H1 (cell line): ENCODE measurements around the gene BSN. TPM values are rescaled to one million over a fixed set of nuclear protein-coding genes. Genes with fewer than 3 reads are reported as not detected.

Experiments
- CTCF ChIA-PET: fragments of 300-600 bp; sonication (Branson Sonifier 250); formaldehyde crosslinking; loops from one replicate; lab custom pipeline; 2021; ENCODE audit not compliant: partially characterized antibody; lab: Charles Lee
- POLR2A ChIA-PET: fragments of 300-600 bp; sonication (Branson Sonifier 250); formaldehyde crosslinking; loops from one replicate; lab custom pipeline; 2021; ENCODE audit warnings: inconsistent platforms; ENCODE audit not compliant: partially characterized antibody; lab: Charles Lee
- DNase-seq, 2 experiments: peaks; one replicate each; pipeline versions ENCODE4 v3.0.0 to v3.0.0-alpha.2; 2010 to 2022; ENCODE audit warnings: low spot score in 2 of 2, low read depth in 1 of 2, mixed read lengths in 1 of 2
- FAIRE-seq: peaks from 2 replicates; lab custom pipeline; 2011; peaks lifted over from hg19 to GRCh38; lab: Jason Lieb, UNC
- H2AFZ ChIP-seq: 2 replicates; pipeline ENCODE4 v1.8.1; 2012; ENCODE audit warnings: low read length, inconsistent platforms
- H2AK5ac ChIP-seq: 2 replicates; pipeline ENCODE4 v1.6.1; 2013; ENCODE audit warnings: low read depth, low read length
- H2BK120ac ChIP-seq: replicated peaks from 2 replicates; pipeline ENCODE3; 2013; ENCODE audit warnings: low read depth, low read length, inconsistent platforms
- H2BK12ac ChIP-seq: 2 replicates; pipeline ENCODE4 v1.6.1; 2013; ENCODE audit warnings: low read depth, low read length
- H2BK15ac ChIP-seq: 2 replicates; pipeline ENCODE4 v1.6.1; 2013; ENCODE audit warnings: low read length
- H2BK20ac ChIP-seq: 2 replicates; pipeline ENCODE4 v1.6.1; 2013; ENCODE audit warnings: low read length
- H2BK5ac ChIP-seq: 2 replicates; pipeline ENCODE4 v1.6.1; 2013; ENCODE audit warnings: low read depth, low read length
- H3K14ac ChIP-seq: 2 replicates; pipeline ENCODE4 v1.6.1; 2013; ENCODE audit warnings: inconsistent platforms; ENCODE audit not compliant: insufficient read length
- H3K18ac ChIP-seq: 2 replicates; pipeline ENCODE4 v1.6.1; 2013; ENCODE audit warnings: low read length; ENCODE audit errors: extremely low read depth
- H3K23ac ChIP-seq: 2 replicates; pipeline ENCODE4 v1.6.1; 2013; ENCODE audit warnings: inconsistent platforms; ENCODE audit not compliant: insufficient read length
- H3K23me2 ChIP-seq: 2 replicates; pipeline ENCODE4 v1.6.1; 2013; ENCODE audit warnings: low read depth, low read length
- H3K27ac ChIP-seq: 2 replicates; pipeline ENCODE4 v1.6.1; 2011; ENCODE audit warnings: low read depth, low read length, inconsistent platforms
- H3K27me3 ChIP-seq, 4 experiments: replicated peaks in 1 of 4; 1 replicate in 1 of 4; 2 replicates in 3 of 4; pipeline versions ENCODE4 v1.6.1 to v1.8.1; 2011 to 2013; ENCODE audit warnings: low read length in 3 of 4, mild to moderate bottlenecking in 3 of 4, inconsistent platforms in 2 of 4, mixed read lengths in 2 of 4, moderate library complexity in 1 of 4; ENCODE audit not compliant: control insufficient read depth in 3 of 4, insufficient read depth in 3 of 4; ENCODE audit errors: extremely low read depth in 1 of 4
- H3K36me3 ChIP-seq, 4 experiments: 2 replicates each; pipeline versions ENCODE4 v1.6.1 to v1.8.1; 2011 to 2013; ENCODE audit warnings: mild to moderate bottlenecking in 4 of 4, low read length in 3 of 4, moderate library complexity in 2 of 4, control low read depth in 1 of 4, inconsistent platforms in 1 of 4; ENCODE audit not compliant: insufficient read depth in 4 of 4, control insufficient read depth in 2 of 4
- H3K4ac ChIP-seq: replicated peaks from 2 replicates; pipeline ENCODE3; 2013; ENCODE audit warnings: low read length, low read depth, mixed read lengths, inconsistent platforms; ENCODE audit not compliant: insufficient read length
- H3K4me1 ChIP-seq, 4 experiments: replicated peaks in 1 of 4; 1 replicate in 1 of 4; 2 replicates in 3 of 4; pipeline versions ENCODE4 v1.6.1 to v1.8.1; 2011 to 2013; ENCODE audit warnings: low read length in 3 of 4, inconsistent platforms in 2 of 4, mixed read lengths in 1 of 4; ENCODE audit not compliant: insufficient read depth in 4 of 4, control insufficient read depth in 3 of 4
- H3K4me2 ChIP-seq, 2 experiments: 2 replicates each; pipeline versions ENCODE4 v1.6.1 to v1.8.1; 2011 to 2013; ENCODE audit warnings: low read depth in 2 of 2, low read length in 2 of 2, control low read depth in 1 of 2, inconsistent platforms in 1 of 2, mild to moderate bottlenecking in 1 of 2; ENCODE audit not compliant: insufficient read depth in 1 of 2
- H3K4me3 ChIP-seq, 4 experiments: fragments of 200-600, 300-600 bp in 1 of 4; sonication (generic), shearing (Covaris generic), sonication (Bioruptor Twin) in 1 of 4; 2 replicates each; pipeline versions ENCODE4 v1.5.1 to v1.8.1; 2011 to 2016; ENCODE audit warnings: low read length in 4 of 4, low read depth in 3 of 4, control low read depth in 2 of 4, inconsistent platforms in 2 of 4, mild to moderate bottlenecking in 2 of 4, mixed read lengths in 1 of 4, moderate library complexity in 1 of 4; ENCODE audit not compliant: insufficient read depth in 2 of 4; ENCODE audit errors: extremely low read depth in 1 of 4
- H3K56ac ChIP-seq: replicated peaks from 2 replicates; pipeline ENCODE3; 2013; ENCODE audit warnings: low read depth, mild to moderate bottlenecking, mixed read lengths, low read length, inconsistent platforms; ENCODE audit not compliant: insufficient read length
- H3K79me1 ChIP-seq: 2 replicates; pipeline ENCODE4 v1.6.1; 2013; ENCODE audit warnings: low read depth, low read length, control low read depth
- H3K79me2 ChIP-seq, 2 experiments: 2 replicates each; pipeline versions ENCODE4 v1.6.1 to v1.8.1; 2012 to 2013; ENCODE audit warnings: low read length in 2 of 2, mild to moderate bottlenecking in 2 of 2, inconsistent platforms in 1 of 2; ENCODE audit not compliant: insufficient read depth in 2 of 2, control insufficient read depth in 1 of 2
- H3K9ac ChIP-seq, 4 experiments: replicated peaks in 1 of 4; 1 replicate in 1 of 4; 2 replicates in 3 of 4; pipeline versions ENCODE4 v1.6.1 to v1.8.1; 2011 to 2013; ENCODE audit warnings: low read depth in 3 of 4, low read length in 3 of 4, control low read depth in 2 of 4, mild to moderate bottlenecking in 2 of 4, moderate library complexity in 2 of 4, inconsistent platforms in 1 of 4; ENCODE audit errors: extremely low read depth in 1 of 4
- H3K9me3 ChIP-seq, 2 experiments: 2 replicates each; pipeline versions ENCODE4 v1.6.1 to v1.8.1; 2012 to 2013; ENCODE audit warnings: mild to moderate bottlenecking in 2 of 2, moderate library complexity in 2 of 2, control low read depth in 1 of 2, inconsistent platforms in 1 of 2, low read depth in 1 of 2, low read length in 1 of 2, mixed read lengths in 1 of 2; ENCODE audit not compliant: insufficient read depth in 2 of 2
- H4K20me1 ChIP-seq, 2 experiments: replicated peaks in 1 of 2; 2 replicates each; pipeline versions ENCODE3 to v1.8.1; 2011 to 2013; ENCODE audit warnings: inconsistent platforms in 2 of 2, low read length in 2 of 2, mild to moderate bottlenecking in 1 of 2; ENCODE audit not compliant: insufficient read depth in 2 of 2, control insufficient read depth in 1 of 2
- H4K5ac ChIP-seq: 2 replicates; pipeline ENCODE4 v1.6.1; 2013; ENCODE audit warnings: low read length, low read depth, mixed read lengths, inconsistent platforms; ENCODE audit not compliant: insufficient read length
- H4K8ac ChIP-seq: 2 replicates; pipeline ENCODE4 v1.8.0; 2013; ENCODE audit warnings: mild to moderate bottlenecking, moderate library complexity, low read length, inconsistent platforms; ENCODE audit not compliant: insufficient read depth; ENCODE audit errors: extremely low read depth
- H4K91ac ChIP-seq: replicated peaks from 2 replicates; pipeline ENCODE3; 2013; ENCODE audit warnings: low read length, mixed read lengths, inconsistent platforms; ENCODE audit not compliant: insufficient read length
- EGR1 ChIP-seq: IDR thresholded peaks from 2 replicates; pipeline ENCODE4 v1.6.1; 2011; ENCODE audit warnings: low read depth, low read length, borderline replicate concordance
- POU5F1 ChIP-seq: IDR thresholded peaks from 2 replicates; pipeline ENCODE4 v1.6.1; 2011; ENCODE audit warnings: low read depth, mild to moderate bottlenecking, low read length, moderate library complexity
- SAP30 ChIP-seq: fragments of 300-600 bp; sonication (generic); IDR thresholded peaks from 2 replicates; pipeline ENCODE4 v1.7.1; 2012; ENCODE audit warnings: low read length, moderate library complexity, mild to moderate bottlenecking, inconsistent platforms; ENCODE audit not compliant: insufficient read depth, insufficient replicate concordance
- WGBS, 2 experiments: shearing (Covaris generic) in 1 of 2; methylation state at CpG; one replicate each; pipeline versions ENCODE4 v1.1.6 to v1.1.7; 2013 to 2015; ENCODE audit warnings: low lambda C conversion rate in 2 of 2, mixed read lengths in 2 of 2, inconsistent platforms in 1 of 2, low coverage in 1 of 2, missing lambda C conversion rate in 1 of 2; ENCODE audit not compliant: insufficient replicate concordance in 2 of 2, insufficient coverage in 1 of 2, insufficient read length in 1 of 2; ENCODE audit errors: extremely low coverage in 1 of 2, missing lambda C conversion rate in 1 of 2; 5-methylcytosine and 5-hydroxymethylcytosine counted together
- polyA plus RNA-seq, 7 experiments: library from polyadenylated mRNA; depleted of rRNA in 3 of 7; stranded (reverse) in 5 of 7; unstranded in 2 of 7; fragments of >200 nt in 5 of 7; fragments of 200-250 nt in 2 of 7; gene quantifications; 1 replicate in 5 of 7; 2 replicates in 1 of 7; 4 replicates in 1 of 7; pipeline versions ENCODE4 v1.2.1 to v1.2.3, GENCODE V29; 2011 to 2013; ENCODE audit warnings: missing spikeins in 2 of 7, mixed read lengths in 2 of 7
- total RNA-seq: library from RNA; stranded (reverse); fragmentation: NEBNext Ultra II Directional; extraction: Animal tissue kit (Norgen Biotek cat#: 25700); gene quantifications from 2 replicates; pipeline ENCODE4 v1.2.1, GENCODE V29; 2021

BSN gene
- total and polyA plus RNA-seq, 2 of the 8 experiments (the other 6 are each of a cell fraction or from before 2014, with no cell fraction given): 0.60 to 3.0 TPM

DNA sequence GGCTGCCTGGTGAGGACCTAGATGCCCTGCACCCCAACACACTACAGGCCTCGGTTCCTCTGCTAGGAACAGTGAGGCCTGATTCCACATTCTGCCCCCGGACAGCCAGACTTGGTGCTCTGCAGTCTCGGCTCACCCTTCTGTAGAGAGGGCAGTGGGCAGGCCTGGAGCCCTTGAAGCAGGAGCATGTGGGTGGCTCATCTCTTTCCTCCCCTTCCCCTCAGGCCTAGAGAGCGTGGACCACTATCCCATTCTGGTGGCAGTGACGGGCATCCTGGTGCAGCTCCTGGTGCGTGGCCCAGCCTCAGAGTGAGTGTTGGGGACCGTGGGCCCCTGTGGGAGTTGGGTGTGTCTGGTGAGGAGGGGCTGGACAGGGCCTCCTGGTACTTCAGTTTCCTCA lies 161.9 kb downstream of the BSN start:
- no peaks in the 10 kb centered on the region for H3K79me2 ChIP-seq
- no peak overlapping the region for H2BK120ac ChIP-seq
- no peak overlapping the region for H3K4me2 ChIP-seq
- H4K5ac ChIP-seq: no peak overlapping the region
- no peak overlapping the region for H2BK12ac ChIP-seq
- H2BK5ac ChIP-seq: no peak overlapping the region
- H3K23me2 ChIP-seq: peaks cover 9% of the 10 kb centered on the region; the same call in 1 of the 2 replicates
- H3K4ac ChIP-seq: no peak overlapping the region
- peaks cover 0 to 12% (median 9%) of the 10 kb centered on the region in 4 experiments; a peak in 5 of 7 replicates for H3K4me1 ChIP-seq
- H3K14ac ChIP-seq: no peak overlapping the region
- no peaks in the 10 kb centered on the region for H3K9me3 ChIP-seq
- 90% methylated on average over 7 of the region's 7 CpGs; no CpG with 5 or more reads in 1 of the 2 experiments for WGBS, 2 experiments
- ChIA-PET POLR2A (interaction anchor here (0.9 to 7.3 kb wide), 3 partner anchors 13 to 41 kb away, joined by 3 to 57 read pairs (median 3); no protein-coding TSS in a partner anchor), CTCF (interaction anchor here (1.6 to 7.8 kb wide), 3 partner anchors 8 to 189 kb away, joined by 3 to 127 read pairs (median 11); no protein-coding TSS in a partner anchor)
- H2AK5ac ChIP-seq: no peak overlapping the region
- H3K79me1 ChIP-seq: no peaks in the 10 kb centered on the region
- H3K18ac ChIP-seq: no peak overlapping the region
- no peak overlapping the region for H3K4me3 ChIP-seq
- H2AFZ ChIP-seq: no peak overlapping the region
- H3K56ac ChIP-seq: no peak overlapping the region
- DNase-seq (no peak), FAIRE-seq (no peak)
- H2BK15ac ChIP-seq: no peak overlapping the region
- peaks cover 2 to 18% of the 10 kb centered on the region in 2 experiments for H4K20me1 ChIP-seq
- no peak overlapping the region for H4K8ac ChIP-seq
- H2BK20ac ChIP-seq: no peak overlapping the region
- H3K36me3 ChIP-seq: peaks cover 0 to 3% (median 1%) of the 10 kb centered on the region in 4 experiments; a peak in 1 of 8 replicates
- no peak overlapping the region for H3K23ac ChIP-seq
- no peak overlapping the region for H4K91ac ChIP-seq
- H3K27ac ChIP-seq: no peak overlapping the region
- no peak overlapping the region for H3K9ac ChIP-seq
- H3K27me3 ChIP-seq: no peaks in the 10 kb centered on the region
- TF ChIP-seq POU5F1 (no peak), SAP30 (no peak), EGR1 (no peak)
